HG03571 (cell line): ENCODE results near the gene ZNF354C.

Source experiments
- ATAC-seq: cut with Tn5 transposase; IDR thresholded peaks from one replicate; pipeline ENCODE4 v1.9.1; 2021; ENCODE audit not compliant: unreplicated experiment

Gene ZNF354C

GRCh38 chr5:179113945-179114641, 53.9 kb downstream of the ZNF354C start:
- ATAC-seq, result no peak

DNA sequence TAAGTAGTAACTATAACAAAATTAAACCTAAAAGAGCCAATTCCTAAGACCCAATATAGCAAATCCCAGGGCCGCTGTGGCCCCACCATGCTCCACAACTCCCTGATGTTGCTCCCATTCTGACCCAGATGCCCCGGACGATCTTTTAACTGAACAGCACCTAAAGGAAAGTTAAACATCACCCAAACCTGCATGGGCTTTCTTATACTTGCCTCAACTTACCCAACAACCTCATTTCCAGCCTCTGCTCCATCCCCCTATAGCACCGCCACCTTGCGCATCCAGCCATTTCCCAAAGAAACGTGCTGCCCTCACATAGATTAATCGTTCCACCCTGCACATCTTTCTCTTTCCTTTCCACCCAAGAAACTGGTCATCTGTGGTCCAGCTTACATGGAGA, 54.6 kb downstream of the ZNF354C start:
- no peak for ATAC-seq

DNA sequence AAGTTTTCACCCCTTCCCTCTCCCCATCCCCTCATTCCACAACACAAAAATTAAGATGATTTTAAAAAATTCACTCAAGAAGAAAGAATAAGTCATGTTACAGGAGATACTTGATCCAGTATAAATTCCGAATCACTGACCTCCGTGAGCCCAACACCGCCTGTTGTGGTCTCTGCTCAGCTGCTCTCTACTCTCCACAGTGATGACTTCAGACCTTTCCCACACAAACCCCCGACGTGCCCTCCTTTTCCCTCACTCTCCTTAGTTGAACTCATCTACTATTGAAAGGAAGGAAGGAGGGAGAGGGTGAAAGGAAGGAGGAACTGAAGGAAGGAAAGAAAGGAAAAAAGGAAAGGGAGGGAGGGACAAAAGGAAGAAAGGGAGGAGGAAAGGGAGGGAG, 55.1 kb downstream of the ZNF354C start:
- no peak for ATAC-seq

- ATAC-seq, result no peak
These were observed 55.8 kb downstream of the ZNF354C start for GRCh38 chr5:179115845-179116524.

DNA sequence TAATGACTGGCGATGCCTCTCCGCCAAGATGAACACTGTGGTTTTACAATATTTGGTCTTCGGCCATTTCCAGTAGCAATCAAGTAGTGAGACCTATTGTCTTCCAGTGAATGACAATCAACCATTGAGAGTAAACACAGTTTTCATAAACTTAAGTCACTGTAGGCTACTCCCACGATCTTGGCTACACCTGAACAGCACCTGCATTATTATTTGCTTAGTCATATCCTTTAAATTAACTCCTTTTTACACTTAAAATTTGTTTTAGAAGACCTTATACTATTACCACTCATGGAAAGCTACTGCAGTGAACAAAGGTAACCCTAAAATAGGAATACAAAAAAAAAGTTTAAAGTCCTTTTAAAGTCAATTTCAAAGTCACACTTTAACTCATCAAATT, 58.2 kb downstream of the ZNF354C start:
- no peak for ATAC-seq

DNA sequence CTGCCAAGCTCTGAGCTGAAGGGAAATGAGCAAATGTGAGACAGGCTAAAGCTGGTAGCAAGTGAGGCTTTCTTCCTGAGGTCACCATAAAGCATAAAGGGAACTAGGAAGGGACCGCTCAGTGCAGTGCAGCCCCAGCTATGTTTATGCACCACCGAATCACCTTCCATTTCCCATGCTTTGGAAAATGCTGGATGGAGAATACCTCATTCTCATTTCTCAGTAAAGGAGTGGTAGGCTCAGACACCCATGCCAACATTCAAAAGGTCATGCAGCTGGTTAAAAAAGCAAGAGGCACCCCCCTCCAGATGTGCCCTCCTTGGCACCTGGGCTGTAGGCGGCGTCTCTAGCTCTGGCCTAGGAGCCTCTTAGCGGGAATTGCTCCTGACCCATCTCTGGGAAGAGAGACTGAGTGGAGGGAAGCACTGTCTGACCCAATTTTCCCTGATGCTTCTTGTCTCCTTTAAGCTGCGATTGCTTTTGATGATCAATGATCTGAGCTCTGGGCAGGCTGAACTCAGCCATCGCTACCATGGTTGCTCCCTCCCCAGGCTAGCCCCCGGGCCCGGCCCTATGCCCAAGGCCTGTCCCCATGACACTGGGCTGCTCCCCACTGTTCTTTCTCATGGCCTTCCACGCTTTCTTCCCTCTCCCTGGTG, 58.7 kb downstream of the ZNF354C start:
- no peak for ATAC-seq

DNA sequence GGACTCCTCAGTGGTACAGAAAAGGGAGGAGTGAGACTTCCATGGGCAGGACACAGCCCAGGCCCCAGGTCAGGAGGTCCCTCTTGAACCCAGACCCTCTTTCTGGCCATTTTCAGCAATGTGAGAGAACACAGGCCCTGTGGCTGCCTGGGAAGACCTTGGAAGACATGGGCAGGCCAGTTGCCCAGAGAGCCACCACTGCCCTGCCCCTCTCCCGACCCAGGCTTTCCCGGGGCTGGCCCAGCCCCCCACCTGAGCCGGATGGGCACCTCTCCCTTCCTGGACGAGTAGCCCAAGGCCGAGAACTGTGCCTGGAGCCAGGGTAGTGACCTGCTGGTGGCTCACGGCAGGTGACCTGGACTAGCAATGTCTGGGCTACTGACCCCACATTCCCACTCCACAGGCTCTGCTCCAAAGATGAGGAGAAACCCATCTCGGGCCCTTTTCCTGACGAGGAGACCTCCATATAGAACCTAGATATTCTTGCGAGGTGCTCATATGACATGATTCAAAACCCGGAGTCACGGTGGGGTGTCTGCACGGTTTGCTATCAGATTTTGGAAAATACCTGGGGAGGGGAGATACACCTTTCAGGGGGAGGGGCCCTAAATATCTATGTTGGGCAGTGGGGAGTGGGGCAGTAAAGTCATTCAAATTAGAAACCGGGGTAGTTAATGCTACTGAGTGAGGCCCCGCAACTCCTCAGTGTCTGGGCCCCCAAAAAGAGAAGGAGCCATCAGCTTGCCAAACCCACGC, 59.4 kb downstream of the ZNF354C start:
- no peak for ATAC-seq

- ATAC-seq, result no peak
These were observed 60.3 kb downstream of the ZNF354C start for GRCh38 chr5:179120421-179120861.

DNA sequence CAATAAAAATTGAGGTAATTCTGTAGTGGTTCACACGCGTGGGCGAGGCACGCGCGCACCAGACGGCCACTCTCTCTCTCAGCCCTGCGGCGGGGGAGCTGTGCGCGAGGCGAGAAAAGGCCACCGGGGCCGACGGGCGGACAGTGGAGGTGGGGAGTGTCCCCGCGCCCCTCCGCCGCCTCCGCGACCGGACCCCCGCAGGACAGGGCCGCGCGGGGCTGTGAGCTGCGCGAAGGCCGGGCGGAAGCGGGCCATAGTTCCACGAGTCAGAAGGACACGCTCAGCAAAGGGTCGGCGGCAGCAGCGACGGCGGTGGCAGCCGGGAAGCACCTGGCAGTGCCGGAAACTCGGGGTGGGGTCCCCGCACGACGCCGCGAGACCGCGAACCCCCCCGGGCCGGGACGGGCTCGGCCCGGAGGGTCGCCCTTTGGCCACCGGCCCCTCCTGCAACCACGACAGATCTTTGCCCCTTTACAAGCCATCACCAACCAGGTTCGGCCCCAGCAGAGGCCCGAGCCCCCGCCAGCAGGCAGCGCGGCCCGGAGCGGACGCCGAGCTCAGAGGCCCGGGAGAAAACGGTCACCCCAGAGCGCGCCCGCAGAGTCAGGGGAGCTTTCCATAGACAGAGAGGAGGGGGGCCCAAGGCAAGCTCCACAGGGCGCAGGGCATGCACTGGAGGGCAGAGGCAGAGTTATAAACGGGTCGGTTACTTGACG, 60.9 kb downstream of the ZNF354C start:
- no peak for ATAC-seq

- ATAC-seq, result no peak
These were observed 61.5 kb downstream of the ZNF354C start for GRCh38 chr5:179121667-179122111.

DNA sequence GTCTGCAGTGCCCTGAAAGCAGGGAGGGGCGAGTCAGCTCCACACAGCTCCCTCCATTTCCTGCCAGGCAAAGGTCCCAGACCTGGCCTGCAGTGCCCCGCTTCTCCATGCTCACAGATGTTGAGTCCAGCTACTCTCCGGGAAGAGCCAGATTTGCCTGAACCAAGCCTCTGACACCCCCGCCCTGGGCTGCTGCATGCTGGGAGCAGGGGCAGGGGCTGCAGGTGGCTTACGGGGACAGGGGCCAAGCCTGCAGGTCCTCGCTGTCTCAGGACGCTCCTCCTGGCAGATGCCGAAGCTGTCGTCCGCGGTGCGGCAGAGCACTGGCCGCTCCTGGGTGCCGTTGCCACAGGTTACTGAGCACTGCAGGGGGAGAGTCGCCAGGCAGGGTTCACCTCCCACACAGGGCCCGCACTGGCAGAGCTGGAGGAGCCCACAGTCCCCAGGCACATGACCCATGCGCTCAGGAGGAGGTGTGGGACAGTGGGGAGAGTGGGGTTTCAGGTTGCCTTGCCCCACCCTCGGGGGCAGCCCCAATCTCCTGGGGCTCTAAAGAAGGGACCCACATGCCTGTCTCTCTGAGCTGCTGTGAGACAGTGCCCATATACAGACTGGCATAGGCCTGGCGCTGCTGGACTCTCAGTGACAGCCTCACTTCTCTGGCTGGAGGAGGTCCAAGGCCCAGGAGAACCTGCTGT, 62.4 kb downstream of the ZNF354C start:
- no peak for ATAC-seq

- ATAC-seq, result no peak
These were observed 62.9 kb downstream of the ZNF354C start for GRCh38 chr5:179123109-179123426.

- ATAC-seq, result no peak
These were observed 63.5 kb downstream of the ZNF354C start for GRCh38 chr5:179123491-179124272.

- no peak for ATAC-seq
These were observed 64.2 kb downstream of the ZNF354C start for GRCh38 chr5:179124273-179124852.

GRCh38 chr5:179124853-179125788, 64.9 kb downstream of the ZNF354C start:
- ATAC-seq, result no peak

DNA sequence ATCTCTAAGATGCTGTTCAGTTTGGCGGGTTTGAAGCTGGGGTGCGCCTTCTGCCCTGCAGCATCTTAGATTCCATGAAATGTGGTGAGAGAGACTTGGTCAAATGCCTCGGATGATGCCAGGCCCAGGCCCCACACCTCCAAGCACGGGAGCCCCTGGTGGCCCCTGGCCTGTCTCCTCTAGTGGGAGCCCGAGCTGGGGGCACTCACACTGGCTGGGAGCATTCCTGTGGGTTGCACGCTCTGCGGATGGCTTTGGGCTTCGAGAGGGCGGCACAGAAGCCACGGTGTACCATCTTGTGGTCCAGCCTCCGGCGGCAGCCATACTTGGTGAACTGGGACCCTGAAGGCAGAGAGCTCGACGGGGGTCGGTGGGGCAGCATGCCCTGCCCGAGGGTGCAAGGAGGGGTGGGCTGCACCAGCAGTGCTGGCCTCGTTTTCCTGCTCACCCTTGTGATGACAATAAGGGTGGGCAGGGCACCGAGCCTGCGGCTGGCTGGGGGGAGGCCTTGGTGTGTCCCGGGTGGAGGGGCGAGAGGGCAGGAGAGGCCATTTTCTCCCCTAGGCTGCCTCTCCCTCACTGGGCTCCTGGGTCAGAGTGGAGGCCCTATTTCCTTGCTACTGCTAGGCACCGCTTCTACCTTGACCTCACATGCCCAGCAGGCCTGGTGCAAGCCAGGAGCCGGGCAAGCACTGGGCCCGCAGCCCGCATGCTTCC, 65.8 kb downstream of the ZNF354C start:
- no peak for ATAC-seq

DNA sequence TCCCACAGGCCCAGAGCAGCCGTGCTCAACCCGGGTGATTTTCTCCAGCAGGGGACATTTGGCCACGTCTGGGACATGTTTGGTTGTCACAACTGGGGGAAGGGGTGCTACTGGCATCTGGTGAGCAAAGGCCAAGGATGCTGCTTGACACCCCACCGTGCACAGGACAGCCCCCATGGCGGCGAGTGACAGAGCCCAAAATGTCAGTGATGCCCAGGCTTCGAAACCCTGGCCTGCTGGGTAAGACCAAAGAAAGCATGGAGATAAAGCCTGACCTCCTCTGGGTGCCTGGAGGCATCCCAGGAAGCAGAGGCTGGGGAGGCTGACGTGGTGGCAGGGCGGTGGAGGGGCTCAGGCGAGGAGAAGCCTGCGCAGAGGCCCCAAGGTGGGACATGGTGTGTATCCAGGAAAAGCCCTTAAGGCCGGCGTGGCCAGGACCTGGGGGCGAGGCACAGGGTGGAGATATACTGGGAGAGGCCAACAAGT, 66.4 kb downstream of the ZNF354C start:
- ATAC-seq, result no peak
